Lung microvascular endothelial cell (primary cell): ENCODE measurements around the gene SF3A2. TPM values are rescaled to one million over a fixed set of nuclear protein-coding genes. Genes with fewer than 3 reads are reported as not detected.
"Not testable (repeated sequence)": the region's sequence is repeated elsewhere in the genome, so short reads cannot be mapped to it uniquely, and the experiment has no call there.

ENCODE experiments used
- DNase-seq, 2 donors: peaks; one replicate each; pipeline versions ENCODE4 v3.0.0 to v3.0.0-alpha.2; 2010; ENCODE audit warnings: low read depth in 2 of 2
- total RNA-seq: library from RNA; depleted of rRNA; stranded (reverse); fragments of >200 nt; gene quantifications from 2 replicates; pipeline ENCODE4 v1.2.1, GENCODE V29; 2014

Gene SF3A2, protein sequence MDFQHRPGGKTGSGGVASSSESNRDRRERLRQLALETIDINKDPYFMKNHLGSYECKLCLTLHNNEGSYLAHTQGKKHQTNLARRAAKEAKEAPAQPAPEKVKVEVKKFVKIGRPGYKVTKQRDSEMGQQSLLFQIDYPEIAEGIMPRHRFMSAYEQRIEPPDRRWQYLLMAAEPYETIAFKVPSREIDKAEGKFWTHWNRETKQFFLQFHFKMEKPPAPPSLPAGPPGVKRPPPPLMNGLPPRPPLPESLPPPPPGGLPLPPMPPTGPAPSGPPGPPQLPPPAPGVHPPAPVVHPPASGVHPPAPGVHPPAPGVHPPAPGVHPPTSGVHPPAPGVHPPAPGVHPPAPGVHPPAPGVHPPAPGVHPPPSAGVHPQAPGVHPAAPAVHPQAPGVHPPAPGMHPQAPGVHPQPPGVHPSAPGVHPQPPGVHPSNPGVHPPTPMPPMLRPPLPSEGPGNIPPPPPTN
- 41.8 and 56.5 TPM in 2 replicates for total RNA-seq

DNA sequence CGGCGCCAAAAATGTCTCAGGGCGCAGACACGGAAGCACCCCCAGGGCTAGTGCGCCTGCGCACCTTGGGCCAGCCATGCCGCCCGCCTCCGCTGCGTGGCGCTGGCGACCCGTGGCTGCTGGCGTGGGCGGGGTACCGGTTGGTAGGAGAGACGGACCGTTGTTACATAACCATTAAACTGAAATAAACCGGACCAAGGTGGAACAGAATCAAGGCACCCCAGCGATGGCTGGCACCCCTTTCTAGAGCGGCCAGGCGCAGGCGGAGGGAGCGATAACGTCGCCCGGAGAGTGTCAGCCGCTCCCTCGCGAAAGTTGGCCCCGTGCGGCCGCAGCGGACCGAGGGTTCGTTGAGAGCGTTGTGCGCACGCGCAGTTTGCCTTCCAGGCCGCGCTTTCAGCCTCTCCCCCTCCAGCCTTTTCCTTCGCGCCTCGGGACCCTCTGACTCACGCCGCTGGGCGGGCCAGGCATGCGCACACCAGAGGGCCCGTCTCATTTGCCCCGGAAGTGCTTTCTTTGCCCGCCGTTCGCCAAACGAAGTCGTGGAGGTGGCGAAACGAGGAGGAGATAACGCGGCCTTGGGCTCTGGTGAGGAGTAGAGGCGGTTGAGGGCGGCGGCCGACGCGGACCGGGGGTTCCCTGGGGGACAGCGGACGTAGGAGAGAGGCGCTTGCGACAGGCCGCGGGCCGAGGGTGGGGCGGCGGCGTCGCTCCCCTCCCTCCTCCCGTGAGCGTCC, at the start of gene SF3A2, which contains the start of gene PLEKHJ1:
Gene SF3A2 (plus strand): TSS at position 511 of the 737 bp plus-strand sequence. CDS start 6,595 bp downstream, outside the sequence.
Gene PLEKHJ1 (minus strand): TSS at position 16 of the 737 bp plus-strand sequence. CDS start 81 bp downstream, outside the sequence.
- peak; percentile 98 to 99 for DNase-seq

DNA sequence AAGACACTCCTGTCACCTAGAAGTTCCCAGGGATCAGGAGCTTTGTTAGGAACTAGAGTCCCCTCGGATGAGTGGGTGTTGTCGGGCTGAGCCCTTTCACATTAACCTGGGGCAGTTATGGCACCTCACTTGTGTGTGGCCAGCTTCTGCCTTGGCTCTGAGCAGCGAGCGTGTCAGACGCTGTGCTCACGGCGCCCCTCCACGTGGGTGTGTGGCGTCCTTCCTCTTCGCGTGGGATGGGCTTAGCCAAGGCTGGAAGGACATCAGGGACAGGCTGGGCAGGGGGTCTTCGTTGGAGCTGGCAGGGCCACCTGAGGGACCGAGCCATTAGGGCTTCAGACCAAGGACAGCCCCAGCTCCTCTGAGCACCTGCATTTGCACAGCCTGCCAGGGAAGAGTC, 49.5 kb upstream of the SF3A2 start:
- DNase-seq = no peak

DNA sequence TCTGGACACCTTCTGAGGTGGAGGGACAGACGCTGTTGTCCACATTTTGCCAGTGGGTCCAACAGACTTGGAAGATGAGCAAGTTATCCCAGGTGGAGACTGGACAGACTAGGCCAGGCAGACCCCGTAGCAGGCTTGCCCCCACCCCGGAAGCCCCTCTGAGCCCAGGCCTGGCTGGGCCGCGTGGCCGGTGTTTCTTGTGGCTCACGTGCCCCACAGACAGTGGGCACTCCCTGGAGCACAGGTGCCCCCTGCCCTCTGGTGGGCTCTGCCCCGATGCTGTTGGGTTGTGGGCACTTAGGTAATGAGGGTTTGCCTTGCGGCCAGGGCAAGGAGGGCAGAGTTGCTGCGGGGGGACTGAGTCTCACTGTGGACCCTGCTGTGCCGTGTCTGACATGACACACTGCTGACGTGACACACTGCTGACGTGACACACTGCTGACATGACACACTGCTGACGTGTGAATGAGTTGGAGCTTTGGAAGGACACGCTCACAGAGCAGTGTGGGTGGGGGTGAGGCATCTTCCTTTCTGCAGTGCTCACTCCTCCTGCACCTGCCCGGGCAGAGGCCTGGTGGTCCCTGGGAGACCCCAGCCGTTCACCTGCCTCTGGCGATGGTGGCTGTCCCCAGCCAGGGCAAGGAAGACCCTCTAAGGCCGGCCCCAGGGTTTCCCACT, 47.8 kb upstream of the SF3A2 start:
- peak in 1 of 2 donors; percentile 14 for DNase-seq

DNA sequence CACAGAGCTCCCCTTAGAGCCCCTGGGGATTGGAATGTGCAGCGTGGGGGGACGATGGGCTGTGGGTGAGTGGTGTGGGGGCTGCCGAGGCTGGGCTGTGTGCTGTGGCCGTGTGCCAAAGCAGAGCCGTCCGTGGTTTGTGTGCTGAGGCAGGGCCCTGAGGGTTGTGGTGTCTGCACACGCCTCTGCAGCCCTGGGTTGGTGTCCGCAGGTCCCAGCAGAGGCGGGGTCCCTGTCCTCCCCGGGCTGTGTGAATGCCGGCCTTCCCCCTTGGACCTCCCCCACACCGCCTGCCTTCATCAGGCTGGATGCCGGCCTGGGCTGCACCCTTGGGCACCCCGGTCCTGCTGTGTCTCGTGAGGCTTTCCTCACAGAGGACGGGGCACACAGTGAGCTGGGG, 46.7 kb upstream of the SF3A2 start:
- no peak for DNase-seq

DNA sequence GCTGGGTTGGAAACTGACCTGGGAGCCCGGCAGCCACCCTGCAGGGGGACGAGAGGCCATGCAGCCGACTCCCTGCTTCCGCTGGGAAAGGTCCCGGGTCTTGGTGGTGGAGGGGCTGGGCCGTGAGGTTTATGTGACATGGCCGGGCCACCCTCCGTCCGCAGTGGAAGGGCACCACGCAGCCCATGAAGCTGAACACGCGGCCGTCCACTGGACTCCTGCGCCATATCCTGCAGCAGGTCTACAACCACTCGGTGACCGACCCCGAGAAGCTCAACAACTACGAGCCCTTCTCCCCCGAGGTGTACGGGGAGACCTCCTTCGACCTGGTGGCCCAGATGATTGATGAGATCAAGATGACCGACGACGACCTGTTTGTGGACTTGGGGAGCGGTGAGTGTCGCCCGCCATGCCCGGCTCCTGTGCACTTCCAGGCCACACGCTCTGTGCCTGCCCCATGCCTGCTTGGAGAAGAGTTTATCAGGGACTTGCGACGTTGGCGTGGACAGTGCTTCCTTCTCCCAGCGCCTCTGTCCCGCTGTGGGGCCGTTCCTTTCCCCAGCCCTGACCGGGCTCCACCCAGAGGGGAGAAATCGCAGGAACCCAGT, 45.7 kb upstream of the SF3A2 start:
- no peak for DNase-seq

DNA sequence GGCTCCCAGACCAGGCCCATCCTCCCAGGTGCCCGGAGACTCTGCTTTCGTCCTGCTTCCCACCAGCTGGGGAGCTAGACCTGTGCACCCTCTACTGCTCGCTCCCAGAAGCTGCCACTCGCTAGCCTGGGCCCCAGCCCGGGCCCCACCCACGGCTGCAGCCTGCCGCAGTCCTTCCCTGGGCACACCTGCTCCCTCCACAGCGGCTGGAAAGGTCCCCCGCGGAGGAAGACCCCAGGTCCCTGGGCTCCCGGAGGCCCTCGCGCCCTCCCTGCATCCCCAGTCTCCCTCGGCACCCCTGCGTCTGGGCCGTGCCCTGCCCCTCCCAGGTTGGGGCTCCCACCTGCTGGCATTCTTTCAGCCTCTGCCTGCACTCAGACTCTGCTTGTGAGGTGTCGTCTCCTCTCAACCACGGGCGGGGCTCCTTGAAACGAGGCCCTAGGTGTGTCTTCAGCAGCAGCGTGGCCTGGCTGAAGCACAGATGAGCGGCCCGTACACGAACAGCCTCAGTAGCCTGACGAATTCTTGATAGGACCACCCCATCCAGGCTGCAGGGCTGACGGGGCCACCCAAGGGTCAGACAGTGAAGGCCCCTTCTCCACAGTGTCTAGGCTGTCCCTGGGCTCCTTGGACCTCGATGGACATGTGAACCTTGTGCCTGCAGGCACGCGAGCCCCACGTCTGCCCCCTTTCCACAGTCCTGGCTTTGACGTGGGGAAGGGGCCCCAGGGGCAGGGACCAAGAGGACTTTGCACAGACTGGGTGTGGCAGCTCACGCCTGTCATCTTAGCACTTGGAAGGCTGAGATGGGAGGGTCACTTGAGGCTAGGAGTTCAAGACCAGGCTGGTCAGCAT, 44.9 kb upstream of the SF3A2 start:
- DNase-seq = no peak

DNA sequence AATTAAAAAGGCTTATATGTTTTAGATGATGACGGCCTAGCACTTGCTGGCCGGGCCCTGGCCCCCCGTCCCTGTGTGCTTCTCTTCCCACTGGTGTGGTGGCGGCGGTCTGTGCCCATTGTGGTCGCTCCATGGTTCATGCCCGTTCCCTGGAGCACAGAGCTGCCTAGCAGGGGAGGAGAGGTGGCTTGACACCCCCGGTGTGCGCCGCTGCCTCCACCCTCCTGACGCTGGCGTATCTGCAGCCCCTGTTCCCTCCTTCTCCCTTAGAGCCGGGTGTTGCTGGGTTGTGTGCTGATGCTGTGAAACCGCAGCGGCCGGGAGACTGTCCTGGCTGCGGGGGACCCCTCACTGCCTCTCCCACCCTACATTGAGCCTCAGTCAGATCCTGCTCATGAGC, 43.8 kb upstream of the SF3A2 start:
- no peak for DNase-seq

DNA sequence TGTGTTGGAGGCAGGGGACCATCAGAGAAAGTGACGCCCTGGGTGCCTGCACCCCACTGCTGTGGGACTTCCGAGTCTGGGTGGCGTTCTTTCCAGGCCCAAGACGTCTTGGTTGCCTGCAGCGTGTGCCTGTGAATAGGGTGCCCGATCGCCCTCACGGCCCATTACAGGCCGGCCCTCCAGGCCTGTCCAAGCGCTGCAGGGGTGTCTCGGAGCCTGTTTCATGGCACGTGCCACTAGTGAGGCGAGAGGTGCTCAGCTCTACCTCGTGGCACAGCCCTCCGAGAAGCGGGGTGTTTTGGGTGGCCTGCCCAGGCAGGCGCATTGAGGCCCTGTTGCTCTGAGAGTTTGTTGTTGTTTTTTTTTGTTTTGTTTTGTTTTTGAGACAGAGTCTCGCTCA, 42.8 kb upstream of the SF3A2 start:
- no peak for DNase-seq

DNA sequence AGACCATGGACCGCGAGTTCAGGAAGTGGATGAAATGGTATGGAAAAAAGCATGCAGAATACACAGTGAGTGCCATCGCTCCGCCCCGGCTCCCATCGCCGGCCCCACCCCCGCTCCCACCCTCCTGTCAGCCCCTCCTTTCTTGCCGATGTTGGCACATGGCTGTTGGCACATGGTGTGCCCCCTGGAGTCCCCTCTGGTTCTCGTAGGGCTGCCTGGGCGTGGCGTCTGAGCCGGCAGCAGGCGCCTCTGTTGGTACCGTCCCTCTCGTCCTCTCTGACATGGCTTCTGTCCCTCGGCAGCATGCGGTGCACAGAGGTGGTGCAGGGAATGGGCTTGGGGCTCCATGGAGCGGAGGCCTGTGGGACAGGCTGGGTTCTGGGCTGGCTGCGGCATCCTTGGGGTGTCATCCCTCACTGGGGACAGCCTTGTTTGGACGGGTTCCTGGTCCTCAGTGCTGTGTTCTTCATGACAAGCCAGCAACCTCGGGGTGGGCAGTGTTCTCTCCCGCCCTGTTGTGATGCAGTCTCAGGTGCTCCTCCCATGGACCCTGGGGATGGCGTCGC, 42.0 kb upstream of the SF3A2 start:
- DNase-seq = no peak

DNA sequence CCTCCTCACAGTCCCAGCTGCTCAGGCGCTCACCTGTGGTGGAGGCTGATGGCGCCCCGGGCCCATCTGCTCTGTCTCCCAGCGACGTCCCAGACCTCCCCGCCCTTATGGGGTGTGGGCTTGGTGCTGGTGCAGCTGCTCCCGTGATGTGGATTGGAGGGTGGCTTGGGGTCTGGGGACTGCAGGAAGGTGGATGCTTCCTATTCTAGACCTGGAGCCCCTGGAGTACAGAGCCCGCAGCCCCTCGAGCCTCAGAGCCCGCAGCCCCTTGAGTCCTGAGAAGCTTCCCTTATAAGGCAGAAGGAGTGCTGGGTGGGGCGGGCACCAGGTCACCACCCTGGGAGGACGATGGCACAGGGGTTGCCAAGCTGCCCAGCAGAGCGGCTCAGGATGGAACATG, 41.3 kb upstream of the SF3A2 start:
- no peak for DNase-seq

DNA sequence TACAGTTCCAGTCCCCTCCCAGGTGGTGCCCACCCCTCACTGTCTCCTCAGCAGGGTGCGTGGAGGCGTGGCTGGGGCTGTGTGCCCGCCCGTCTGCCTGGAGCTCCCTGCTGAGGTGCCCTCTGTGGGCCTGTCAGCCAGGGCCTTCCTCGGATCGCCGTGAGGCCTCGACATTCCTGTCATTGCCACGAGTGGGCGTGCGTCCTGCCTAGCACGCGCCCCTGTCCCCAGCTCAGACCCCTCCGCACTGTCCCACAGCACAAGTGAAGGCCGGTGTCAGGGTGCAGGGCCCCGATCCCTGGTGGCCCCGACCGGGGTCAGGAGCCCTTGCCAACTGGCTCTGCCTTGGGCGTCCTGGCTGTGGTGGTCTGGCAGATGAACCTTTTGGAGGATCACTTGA, 40.7 kb upstream of the SF3A2 start:
- DNase-seq = no peak

DNA sequence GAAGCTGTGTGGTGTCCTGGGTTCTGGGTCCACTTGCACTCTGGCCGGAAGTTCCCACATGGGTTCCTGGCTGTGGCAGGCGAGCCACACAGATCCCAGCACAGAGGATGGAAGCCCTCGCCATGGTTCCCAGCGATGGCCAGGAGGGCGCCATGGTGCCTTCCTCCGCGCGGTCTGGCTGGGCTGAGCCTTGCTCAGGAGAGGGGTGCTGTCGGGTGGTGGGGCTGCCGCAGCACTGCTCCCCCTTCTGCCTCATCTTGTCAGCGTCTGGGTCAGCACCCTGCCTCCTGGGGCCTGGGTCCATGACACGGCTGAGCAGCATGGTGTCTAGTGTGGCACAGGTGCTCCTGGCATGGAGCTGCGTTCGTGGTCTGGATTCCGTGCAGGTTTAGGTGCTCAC, 39.4 kb upstream of the SF3A2 start:
- DNase-seq = no peak

DNA sequence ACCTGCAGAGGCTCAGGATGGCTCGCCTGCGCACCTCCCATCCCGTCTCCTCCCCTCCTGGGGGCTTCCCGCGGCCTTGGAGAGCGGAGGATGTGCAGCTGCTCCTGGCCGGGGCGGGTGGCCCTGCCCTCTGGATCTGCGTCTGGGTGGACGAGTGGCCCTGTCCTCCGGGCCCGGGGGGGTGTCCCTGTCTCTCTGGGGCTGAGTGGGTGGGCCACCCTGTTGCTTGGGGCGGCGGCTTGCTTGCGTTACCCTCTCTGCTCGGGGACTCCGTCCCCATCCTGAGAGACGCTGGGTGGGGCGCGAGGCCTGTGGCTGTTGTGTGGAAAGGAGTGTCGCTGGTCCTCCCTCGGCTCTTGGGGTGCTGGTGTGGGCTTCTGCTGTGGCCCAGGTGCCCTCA, 38.3 kb upstream of the SF3A2 start:
- no peak for DNase-seq

DNA sequence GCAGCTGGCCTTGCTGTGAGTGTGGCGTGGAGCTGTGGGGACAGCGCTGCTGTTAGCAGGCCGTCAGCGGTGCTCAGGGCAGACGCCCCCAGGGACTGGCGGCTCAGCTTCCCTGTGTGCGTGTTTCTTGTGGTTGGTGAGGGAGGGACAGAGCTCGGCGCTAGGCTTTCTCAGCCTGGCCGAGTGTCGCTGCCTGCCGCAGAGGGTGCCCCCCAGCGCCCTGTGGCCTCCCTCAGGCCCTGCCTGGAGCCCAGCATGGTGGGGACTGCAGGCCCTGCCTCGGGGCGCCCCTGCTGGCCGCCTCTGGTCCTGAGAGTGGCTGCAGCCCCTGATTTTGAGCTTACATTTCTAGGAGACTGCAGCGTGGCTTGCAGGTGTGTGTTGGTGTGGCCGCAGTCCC, 37.4 kb upstream of the SF3A2 start:
- DNase-seq = peak in 1 of 2 donors; percentile 17

DNA sequence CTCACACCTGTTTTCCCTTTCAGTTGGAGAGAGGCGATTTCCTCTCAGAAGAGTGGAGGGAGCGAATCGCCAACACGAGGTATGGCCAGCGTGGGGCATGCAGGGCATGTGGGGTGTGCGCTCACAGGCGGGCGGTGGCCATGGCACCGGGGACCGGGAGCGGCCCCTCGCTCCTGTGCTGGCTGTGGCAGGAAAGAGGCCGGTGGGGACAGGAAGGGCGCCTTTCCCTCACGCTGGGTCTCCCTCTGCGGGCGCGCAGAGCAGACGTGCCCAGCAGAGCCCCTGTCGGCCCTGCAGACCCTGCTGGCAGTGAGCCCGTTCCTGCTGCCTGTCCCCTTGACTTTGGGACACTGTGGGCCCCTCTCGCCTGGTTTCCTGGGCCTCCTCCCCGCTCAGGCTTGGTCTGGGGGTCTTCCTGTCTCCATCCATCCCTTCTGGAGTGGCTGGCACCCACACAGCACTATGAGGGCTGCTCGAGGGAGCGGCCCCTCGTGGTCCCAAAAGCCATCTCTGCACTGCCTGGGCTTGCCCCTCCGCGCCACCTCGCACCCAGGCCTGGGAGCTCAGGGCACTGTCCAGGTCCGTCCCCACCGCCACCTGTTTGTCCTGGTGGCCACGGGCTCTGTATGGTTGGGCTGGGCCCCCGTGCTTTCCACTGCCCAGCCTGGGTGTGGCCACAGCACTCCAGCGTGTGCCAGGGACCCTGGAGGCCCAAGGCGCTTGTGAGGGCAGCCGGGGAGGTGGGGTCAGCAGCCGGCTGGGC, 36.6 kb upstream of the SF3A2 start:
- DNase-seq = no peak

DNA sequence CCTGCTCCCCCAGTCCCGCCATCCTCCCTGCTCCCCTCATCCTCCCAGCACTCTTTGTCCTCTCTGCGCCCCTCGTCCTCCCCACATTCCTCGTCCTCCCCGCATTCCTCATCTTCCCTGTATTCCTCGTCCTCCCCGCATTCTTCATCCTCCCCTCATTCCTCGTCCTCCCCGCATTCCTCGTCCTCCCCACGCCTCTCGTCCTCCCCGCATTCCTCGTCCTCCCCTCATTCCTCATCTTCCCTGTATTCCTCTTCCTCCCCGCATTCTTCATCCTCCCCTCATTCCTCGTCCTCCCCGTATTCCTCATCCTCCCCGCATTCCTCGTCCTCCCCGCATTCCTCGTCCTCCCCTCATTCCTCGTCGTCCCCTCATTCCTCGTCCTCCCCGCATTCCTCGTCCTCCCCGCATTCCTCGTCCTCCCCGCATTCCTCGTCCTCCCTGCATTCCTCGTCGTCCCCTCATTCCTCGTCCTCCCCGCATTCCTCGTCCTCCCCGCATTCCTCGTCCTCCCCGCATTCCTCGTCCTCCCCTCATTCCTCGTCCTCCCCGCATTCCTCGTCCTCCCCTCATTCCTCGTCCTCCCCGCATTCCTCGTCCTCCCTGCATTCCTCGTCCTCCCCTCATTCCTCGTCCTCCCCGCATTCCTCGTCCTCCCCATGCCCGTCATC, 35.9 kb upstream of the SF3A2 start:
- not testable (repeated sequence) for DNase-seq

DNA sequence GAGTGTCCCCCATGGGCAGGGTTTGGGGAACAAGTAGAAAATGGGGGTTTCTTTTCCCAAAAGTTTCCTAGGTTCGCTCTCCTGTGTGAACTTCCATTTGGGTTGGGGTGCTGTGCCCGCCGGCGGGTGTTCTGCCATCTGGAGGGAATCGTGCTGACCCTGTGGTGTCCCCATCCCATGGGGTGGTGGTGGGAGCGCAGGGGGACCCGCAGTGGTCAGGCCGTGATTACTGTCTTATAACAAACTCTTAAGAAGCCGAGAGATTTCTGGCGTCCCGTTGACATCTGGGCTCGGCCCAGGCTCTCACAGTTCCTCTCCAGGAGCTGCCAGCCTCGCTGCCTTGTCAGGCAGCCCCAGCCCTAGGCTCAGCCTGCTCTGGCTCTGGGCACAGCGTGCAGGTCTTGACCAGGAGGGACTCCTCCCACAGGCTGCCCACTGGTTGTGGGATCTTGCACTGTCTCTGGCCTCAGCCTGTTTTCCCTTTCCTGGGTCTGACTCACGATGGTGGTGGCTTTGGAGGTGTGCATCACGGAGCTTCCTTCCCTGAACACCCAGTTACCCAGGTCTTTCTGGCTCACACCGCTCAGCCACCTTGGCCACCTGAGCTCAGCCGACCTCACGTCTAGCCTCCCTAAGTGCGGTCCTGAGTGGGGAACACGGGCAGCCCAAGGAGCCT, 35.0 kb upstream of the SF3A2 start:
- DNase-seq = no peak

DNA sequence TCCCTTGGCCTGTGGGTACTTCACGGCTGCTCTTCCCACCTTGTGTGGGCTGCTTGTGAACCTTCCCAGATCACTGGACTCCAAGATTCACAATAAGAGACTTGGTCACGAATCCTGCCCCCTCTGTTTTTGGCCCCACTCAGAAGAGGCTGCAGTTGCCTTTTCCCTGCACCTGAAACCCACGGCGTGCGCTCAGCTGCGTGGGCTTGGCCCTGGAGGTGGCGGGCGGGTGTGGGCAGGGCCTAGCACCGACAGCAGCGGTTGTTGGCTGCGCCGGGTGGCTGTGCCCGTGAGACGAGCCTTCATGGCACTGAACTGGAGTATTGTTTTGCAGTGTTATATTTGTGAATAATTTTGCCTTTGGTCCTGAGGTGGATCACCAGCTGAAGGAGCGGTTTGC, 34.3 kb upstream of the SF3A2 start:
- DNase-seq = no peak
